Glutamatergic neuron (in vitro differentiated cells): Measurements from ENCODE around the gene STON2. TPM values are rescaled to one million over a fixed set of nuclear protein-coding genes. Genes with fewer than 3 reads are reported as not detected.

Experiments
- DNase-seq: peaks from one replicate; pipeline ENCODE4 v3.0.0; 2022
- H3K27ac Mint-ChIP-seq: one replicate; pipeline ENCODE4 v1.8.0; 2020; ENCODE audit warnings: mild to moderate bottlenecking, mixed read lengths, inconsistent platforms; ENCODE audit not compliant: unreplicated experiment
- H3K27me3 Mint-ChIP-seq: one replicate; pipeline ENCODE4 v1.8.0; 2020; ENCODE audit warnings: mild to moderate bottlenecking, moderate library complexity, mixed read lengths, inconsistent platforms; ENCODE audit not compliant: unreplicated experiment
- H3K36me3 Mint-ChIP-seq: one replicate; pipeline ENCODE4 v1.8.0; 2020; ENCODE audit warnings: mild to moderate bottlenecking, mixed read lengths, inconsistent platforms; ENCODE audit not compliant: unreplicated experiment
- H3K4me1 Mint-ChIP-seq: one replicate; pipeline ENCODE4 v1.8.0; 2020; ENCODE audit warnings: mild to moderate bottlenecking, low read depth, mixed read lengths, inconsistent platforms; ENCODE audit not compliant: unreplicated experiment
- H3K4me3 Mint-ChIP-seq: one replicate; pipeline ENCODE4 v1.8.0; 2020; ENCODE audit warnings: mild to moderate bottlenecking, mixed read lengths, inconsistent platforms; ENCODE audit not compliant: unreplicated experiment
- H3K9me3 Mint-ChIP-seq: one replicate; pipeline ENCODE4 v1.8.0; 2020; ENCODE audit warnings: mild to moderate bottlenecking, moderate library complexity, mixed read lengths, inconsistent platforms; ENCODE audit not compliant: unreplicated experiment
- long read RNA-seq: library from polyadenylated mRNA; unstranded; transcript quantifications from one replicate; pipeline ENCODE4 v2.0.0, GENCODE V29; 2020; ENCODE audit not compliant: unreplicated experiment
- total RNA-seq: library from RNA; stranded (reverse); fragmentation: NEBNext Ultra II Directional; extraction: Animal tissue kit (Norgen Biotek cat#: 25700); gene quantifications from one replicate; pipeline ENCODE4 v1.2.1, GENCODE V29; 2021; ENCODE audit not compliant: unreplicated experiment
- TF ChIP-seq, protein P1 (sequence below): fragments of 200-600 bp; sonication (generic); IDR thresholded peaks from one replicate; pipeline ENCODE4 v1.5.0; 2021; ENCODE audit not compliant: partially characterized antibody, unreplicated experiment

The STON2 gene, protein sequence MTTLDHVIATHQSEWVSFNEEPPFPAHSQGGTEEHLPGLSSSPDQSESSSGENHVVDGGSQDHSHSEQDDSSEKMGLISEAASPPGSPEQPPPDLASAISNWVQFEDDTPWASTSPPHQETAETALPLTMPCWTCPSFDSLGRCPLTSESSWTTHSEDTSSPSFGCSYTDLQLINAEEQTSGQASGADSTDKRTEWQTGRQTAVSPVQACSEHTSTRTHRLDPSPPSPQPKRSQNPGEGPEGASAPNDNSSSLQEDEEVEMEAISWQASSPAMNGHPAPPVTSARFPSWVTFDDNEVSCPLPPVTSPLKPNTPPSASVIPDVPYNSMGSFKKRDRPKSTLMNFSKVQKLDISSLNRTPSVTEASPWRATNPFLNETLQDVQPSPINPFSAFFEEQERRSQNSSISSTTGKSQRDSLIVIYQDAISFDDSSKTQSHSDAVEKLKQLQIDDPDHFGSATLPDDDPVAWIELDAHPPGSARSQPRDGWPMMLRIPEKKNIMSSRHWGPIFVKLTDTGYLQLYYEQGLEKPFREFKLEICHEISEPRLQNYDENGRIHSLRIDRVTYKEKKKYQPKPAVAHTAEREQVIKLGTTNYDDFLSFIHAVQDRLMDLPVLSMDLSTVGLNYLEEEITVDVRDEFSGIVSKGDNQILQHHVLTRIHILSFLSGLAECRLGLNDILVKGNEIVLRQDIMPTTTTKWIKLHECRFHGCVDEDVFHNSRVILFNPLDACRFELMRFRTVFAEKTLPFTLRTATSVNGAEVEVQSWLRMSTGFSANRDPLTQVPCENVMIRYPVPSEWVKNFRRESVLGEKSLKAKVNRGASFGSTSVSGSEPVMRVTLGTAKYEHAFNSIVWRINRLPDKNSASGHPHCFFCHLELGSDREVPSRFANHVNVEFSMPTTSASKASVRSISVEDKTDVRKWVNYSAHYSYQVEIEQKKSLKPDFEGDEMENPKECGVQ
- total RNA-seq, result 278 TPM
- long read RNA-seq, partial matches to known transcripts, result 6 of 16 reads
- long read RNA-seq, other reads (novel, unspliced or antisense), result 9 of 16 reads

DNA sequence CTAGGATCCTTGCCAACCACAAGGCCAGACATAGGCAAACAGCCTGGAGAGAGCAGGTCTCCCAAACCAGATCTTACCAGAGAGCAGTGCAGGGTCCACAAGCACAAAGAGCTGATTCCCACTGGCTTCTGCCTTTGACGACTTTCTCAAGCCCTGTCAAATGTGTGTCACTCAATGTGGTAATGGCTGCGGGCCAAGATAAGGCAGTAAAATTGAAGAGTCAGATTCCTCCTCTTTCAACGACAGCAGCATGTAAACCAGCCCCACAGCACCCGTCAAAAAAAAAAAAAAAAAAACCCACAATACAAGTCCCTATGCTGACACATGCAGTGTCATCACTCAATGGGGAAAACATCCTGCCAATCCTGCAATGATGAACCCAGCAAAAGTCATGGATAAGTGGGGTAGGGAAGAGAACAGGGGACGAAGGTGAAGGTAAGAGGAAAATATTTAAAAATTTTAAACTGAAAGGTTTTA is at the start of gene STON2:
TSS of gene STON2 (minus strand) at position 123 of the 477 bp plus-strand sequence. CDS start 1,942 bp downstream, outside the sequence.
- peaks cover 3% of the 10 kb centered on the region for H3K4me1 Mint-ChIP-seq
- TF ChIP-seq, protein P1, sequence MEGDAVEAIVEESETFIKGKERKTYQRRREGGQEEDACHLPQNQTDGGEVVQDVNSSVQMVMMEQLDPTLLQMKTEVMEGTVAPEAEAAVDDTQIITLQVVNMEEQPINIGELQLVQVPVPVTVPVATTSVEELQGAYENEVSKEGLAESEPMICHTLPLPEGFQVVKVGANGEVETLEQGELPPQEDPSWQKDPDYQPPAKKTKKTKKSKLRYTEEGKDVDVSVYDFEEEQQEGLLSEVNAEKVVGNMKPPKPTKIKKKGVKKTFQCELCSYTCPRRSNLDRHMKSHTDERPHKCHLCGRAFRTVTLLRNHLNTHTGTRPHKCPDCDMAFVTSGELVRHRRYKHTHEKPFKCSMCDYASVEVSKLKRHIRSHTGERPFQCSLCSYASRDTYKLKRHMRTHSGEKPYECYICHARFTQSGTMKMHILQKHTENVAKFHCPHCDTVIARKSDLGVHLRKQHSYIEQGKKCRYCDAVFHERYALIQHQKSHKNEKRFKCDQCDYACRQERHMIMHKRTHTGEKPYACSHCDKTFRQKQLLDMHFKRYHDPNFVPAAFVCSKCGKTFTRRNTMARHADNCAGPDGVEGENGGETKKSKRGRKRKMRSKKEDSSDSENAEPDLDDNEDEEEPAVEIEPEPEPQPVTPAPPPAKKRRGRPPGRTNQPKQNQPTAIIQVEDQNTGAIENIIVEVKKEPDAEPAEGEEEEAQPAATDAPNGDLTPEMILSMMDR, result no peak
- no peak within 1 kb of the TSS for H3K4me3 Mint-ChIP-seq
- no peaks in the 10 kb centered on the region for H3K9me3 Mint-ChIP-seq
- H3K36me3 Mint-ChIP-seq, result no peaks in the 10 kb centered on the region
- no peaks in the 10 kb centered on the region for H3K27me3 Mint-ChIP-seq
- H3K27ac Mint-ChIP-seq, result no peak within 1 kb of the TSS
- no peak for DNase-seq

DNA sequence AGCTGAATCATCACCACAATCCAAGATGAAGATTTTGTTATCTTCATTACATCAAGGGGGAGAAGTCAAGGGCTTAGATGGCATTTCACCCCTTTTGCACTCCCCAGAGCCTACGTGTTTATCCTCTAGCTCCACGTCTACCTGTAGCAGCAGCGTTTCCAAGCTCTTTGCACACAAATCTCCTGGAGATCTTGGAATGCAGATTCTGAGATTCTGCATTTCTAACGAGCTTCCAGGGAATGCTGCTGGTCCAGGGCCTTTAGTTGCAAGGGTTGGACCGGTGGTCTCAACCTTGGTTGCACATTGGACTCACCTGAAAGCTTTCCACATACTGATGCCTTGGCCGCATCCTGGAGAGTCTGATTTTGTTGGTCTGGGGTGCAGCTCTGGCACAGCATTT is 49.5 kb upstream of the STON2 start:
- Mint-ChIP-seq H3K9me3 (peaks cover 16% of the 10 kb centered on the region), H3K36me3 (no peaks in the 10 kb centered on the region), H3K27ac (peak overlapping the region; percentile 95), H3K27me3 (peaks cover 6% of the 10 kb centered on the region), H3K4me3 (peak overlapping the region; percentile 78), H3K4me1 (peaks cover 56% of the 10 kb centered on the region)
- TF ChIP-seq, protein P1, result no peak
- DNase-seq, result no peak

DNA sequence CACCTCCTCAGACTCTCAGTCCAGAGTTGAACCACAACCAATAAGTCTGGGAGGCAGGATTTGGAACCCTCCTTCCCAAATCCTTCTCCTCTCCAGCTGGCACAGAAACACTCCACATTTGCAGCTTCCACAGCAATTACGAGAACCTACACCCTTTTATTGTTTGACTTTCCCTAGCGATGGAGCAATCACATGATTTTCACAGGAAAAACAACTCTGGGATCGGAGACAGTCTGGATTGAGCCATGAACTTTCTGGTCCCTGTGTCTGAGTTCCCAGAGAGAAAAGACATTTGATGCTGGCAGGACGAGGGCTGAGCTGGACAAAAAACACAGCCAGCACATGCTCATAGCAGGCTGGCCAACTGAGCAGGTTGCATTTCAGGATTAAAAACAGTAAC is 49.0 kb upstream of the STON2 start:
- DNase-seq, result no peak
- Mint-ChIP-seq H3K9me3 (peaks cover 16% of the 10 kb centered on the region), H3K27me3 (peaks cover 6% of the 10 kb centered on the region), H3K27ac (peak overlapping the region; percentile 95), H3K4me3 (peak overlapping the region; percentile 78), H3K36me3 (peaks cover 2% of the 10 kb centered on the region), H3K4me1 (peaks cover 51% of the 10 kb centered on the region)
- TF ChIP-seq, protein P1, result no peak

DNA sequence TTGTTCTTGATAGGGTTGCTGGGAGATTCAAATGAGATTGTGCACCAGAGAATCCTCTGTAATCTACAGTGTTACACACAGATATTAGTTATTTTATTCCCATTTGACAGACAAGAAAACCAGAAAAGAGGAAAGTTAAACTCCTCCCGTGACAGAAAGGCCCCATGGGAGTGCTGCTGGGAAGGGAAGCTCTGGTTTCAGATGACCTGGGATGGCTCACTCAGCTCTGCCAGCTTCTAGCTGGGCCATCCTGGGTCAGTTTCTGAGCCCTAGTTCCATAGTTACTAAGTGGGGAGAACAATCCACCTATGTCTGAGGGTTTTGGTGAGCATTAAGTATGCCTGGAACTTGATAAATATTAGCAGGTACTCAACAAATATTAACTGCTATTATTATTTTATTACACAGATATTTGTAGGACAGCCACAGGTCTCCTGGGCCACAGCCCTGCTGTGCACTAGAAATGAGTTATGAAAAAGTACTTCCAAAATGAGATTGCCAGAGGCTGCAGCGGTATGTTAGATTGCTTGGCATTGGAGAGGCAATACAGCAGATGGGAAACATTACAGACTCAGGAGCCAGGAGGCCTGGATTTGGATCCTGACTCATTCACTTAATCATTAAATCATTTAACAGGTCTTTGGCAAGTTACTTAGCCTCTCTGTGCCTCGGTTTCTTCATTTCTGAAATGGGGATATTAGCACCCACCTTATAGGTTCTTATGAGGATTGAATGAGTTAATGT is 47.1 kb upstream of the STON2 start:
- DNase-seq, result no peak
- H3K27ac Mint-ChIP-seq, result peak overlapping the region; percentile 62
- peaks cover 4% of the 10 kb centered on the region for H3K36me3 Mint-ChIP-seq
- no peak overlapping the region for H3K4me3 Mint-ChIP-seq
- peaks cover 19% of the 10 kb centered on the region for H3K9me3 Mint-ChIP-seq
- peaks cover 6% of the 10 kb centered on the region for H3K27me3 Mint-ChIP-seq
- peaks cover 40% of the 10 kb centered on the region for H3K4me1 Mint-ChIP-seq
- TF ChIP-seq, protein P1, result no peak
